Endothelial cell of umbilical vein (primary cell): Measurements from ENCODE around the gene RAB25.

Source experiments
- CTCF ChIP-seq, 2 donors: IDR thresholded peaks; 1 replicate in 1 of 2; 2 replicates in 1 of 2; pipeline ENCODE4 v1.5.1; 2011; ENCODE audit warnings: low read length in 2 of 2, mild to moderate bottlenecking in 2 of 2, moderate library complexity in 2 of 2, control low read depth in 1 of 2, inconsistent platforms in 1 of 2, low read depth in 1 of 2; ENCODE audit not compliant: insufficient read depth in 1 of 2; ENCODE audit errors: extremely low read depth in 1 of 2
- EZH2 ChIP-seq: IDR thresholded peaks from 2 replicates; pipeline ENCODE4 v1.6.1; 2012; ENCODE audit warnings: borderline replicate concordance, low read depth, mild to moderate bottlenecking, moderate library complexity, low read length, inconsistent platforms; ENCODE audit not compliant: severe bottlenecking
- GATA2 ChIP-seq: IDR thresholded peaks from 2 replicates; pipeline ENCODE4 v1.7.0; 2011; ENCODE audit warnings: low read depth, mild to moderate bottlenecking, moderate library complexity, mixed read lengths, low read length; ENCODE audit not compliant: insufficient read length, insufficient read depth
- MYC ChIP-seq: IDR thresholded peaks from one replicate; pipeline ENCODE4 v1.6.1; 2011; ENCODE audit warnings: mild to moderate bottlenecking, low read depth, low read length
- POLR2A ChIP-seq: IDR thresholded peaks from 2 replicates; pipeline ENCODE4 v1.6.1; 2012; ENCODE audit warnings: low read depth, mild to moderate bottlenecking, control low read depth, low read length
- POLR2AphosphoS5 ChIP-seq: IDR thresholded peaks from 2 replicates; pipeline ENCODE4 v1.6.1; 2012; ENCODE audit warnings: low read depth, mild to moderate bottlenecking, control low read depth, low read length, moderate library complexity; ENCODE audit not compliant: insufficient read depth
- TF ChIP-seq, protein P1 (sequence below): IDR thresholded peaks from 2 replicates; pipeline ENCODE4 v1.6.1; 2011; ENCODE audit not compliant: insufficient read depth, insufficient read length

GRCh38 chr1:156115514-156116374 lies 54.8 kb downstream of the RAB25 start:
- TF ChIP-seq POLR2AphosphoS5 (peak; percentile 42), CTCF (IDR thresholded peaks at IDR 0.05; ENCODE audit: extremely low read depth in 1 of 2, insufficient read depth in 1 of 2, low read depth in 1 of 2, low read length in 2 of 2) (no peak), POLR2A (peak; percentile 77), EZH2 (no peak), MYC (no peak), GATA2 (no peak)
- TF ChIP-seq, protein P1, sequence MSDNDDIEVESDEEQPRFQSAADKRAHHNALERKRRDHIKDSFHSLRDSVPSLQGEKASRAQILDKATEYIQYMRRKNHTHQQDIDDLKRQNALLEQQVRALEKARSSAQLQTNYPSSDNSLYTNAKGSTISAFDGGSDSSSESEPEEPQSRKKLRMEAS = no peak
